ENCODE results near the gene SCYL3. TPM values are rescaled to one million over a fixed set of nuclear protein-coding genes. Genes with fewer than 3 reads are reported as not detected.

Gene SCYL3
- total RNA-seq, 1 donor: 10.1 TPM

- no peak for DNase-seq (ENCODE audit: insufficient read length, low spot score, missing footprints)
- H3K4me3 ChIP-seq (ENCODE audit: insufficient read depth, low read length): peak overlapping the region; percentile 34
- H3K27ac ChIP-seq (ENCODE audit: low read depth, low read length): peak overlapping the region; percentile 33
- peaks cover 14% of the 10 kb centered on the region for H3K4me1 ChIP-seq (ENCODE audit: insufficient read depth, low read length)
- no peak overlapping the region for H2AFZ ChIP-seq (ENCODE audit: low read length)
- no peaks in the 10 kb centered on the region for H4K20me1 ChIP-seq (ENCODE audit: insufficient read depth, low read length)
- no peak for TF ChIP-seq CTCF (IDR thresholded peaks at IDR 0.05; ENCODE audit: extremely low read depth, low read depth, low read length)
- no peaks in the 10 kb centered on the region for H3K9me3 ChIP-seq (ENCODE audit: low read depth, low read length)
- H3K4me2 ChIP-seq (ENCODE audit: insufficient read depth, low read length): peak overlapping the region; percentile 45
- H3K79me2 ChIP-seq (ENCODE audit: insufficient read depth, low read length): no peaks in the 10 kb centered on the region
- H3K36me3 ChIP-seq (ENCODE audit: insufficient read depth, low read length): no peaks in the 10 kb centered on the region
- H3K27me3 ChIP-seq (ENCODE audit: insufficient read depth, low read length): no peaks in the 10 kb centered on the region
Observed at GRCh38 chr1:169915150-169915549, 21.5 kb upstream of the SCYL3 start.

GRCh38 chr1:169914531-169914930 lies 20.8 kb upstream of the SCYL3 start:
- no peaks in the 10 kb centered on the region for H3K36me3 ChIP-seq (ENCODE audit: insufficient read depth, low read length)
- TF ChIP-seq CTCF (IDR thresholded peaks at IDR 0.05; ENCODE audit: extremely low read depth, low read depth, low read length): no peak
- H3K4me1 ChIP-seq (ENCODE audit: insufficient read depth, low read length): peaks cover 14% of the 10 kb centered on the region
- no peaks in the 10 kb centered on the region for H3K9me3 ChIP-seq (ENCODE audit: low read depth, low read length)
- peak overlapping the region; percentile 34 for H3K4me3 ChIP-seq (ENCODE audit: insufficient read depth, low read length)
- peak; percentile 94 for DNase-seq (ENCODE audit: insufficient read length, low spot score, missing footprints)
- no peak overlapping the region for H2AFZ ChIP-seq (ENCODE audit: low read length)
- H3K27me3 ChIP-seq (ENCODE audit: insufficient read depth, low read length): no peaks in the 10 kb centered on the region
- peak overlapping the region; percentile 33 for H3K27ac ChIP-seq (ENCODE audit: low read depth, low read length)
- no peaks in the 10 kb centered on the region for H3K79me2 ChIP-seq (ENCODE audit: insufficient read depth, low read length)
- peak overlapping the region; percentile 45 for H3K4me2 ChIP-seq (ENCODE audit: insufficient read depth, low read length)
- H4K20me1 ChIP-seq (ENCODE audit: insufficient read depth, low read length): no peaks in the 10 kb centered on the region

- no peak overlapping the region for H3K4me2 ChIP-seq (ENCODE audit: insufficient read depth, low read length)
Observed at GRCh38 chr1:169909499-169909898, 15.8 kb upstream of the SCYL3 start.

GRCh38 chr1:169906938-169907337 lies 13.2 kb upstream of the SCYL3 start:
- Histone ChIP-seq H3K36me3 (ENCODE audit: insufficient read depth, low read length) (no peaks in the 10 kb centered on the region), H3K27ac (ENCODE audit: low read depth, low read length) (no peak overlapping the region), H3K4me2 (ENCODE audit: insufficient read depth, low read length) (no peak overlapping the region), H3K27me3 (ENCODE audit: insufficient read depth, low read length) (peaks cover 3% of the 10 kb centered on the region), H3K9me3 (ENCODE audit: low read depth, low read length) (no peaks in the 10 kb centered on the region), H2AFZ (ENCODE audit: low read length) (no peak overlapping the region), H4K20me1 (ENCODE audit: insufficient read depth, low read length) (no peaks in the 10 kb centered on the region), H3K4me1 (ENCODE audit: insufficient read depth, low read length) (no peaks in the 10 kb centered on the region), H3K4me3 (ENCODE audit: insufficient read depth, low read length) (no peak overlapping the region), H3K79me2 (ENCODE audit: insufficient read depth, low read length) (no peaks in the 10 kb centered on the region)
- DNase-seq (ENCODE audit: insufficient read length, low spot score, missing footprints): peak; percentile 43
- TF ChIP-seq CTCF (IDR thresholded peaks at IDR 0.05; ENCODE audit: extremely low read depth, low read depth, low read length): no peak

More at GRCh38 chr1:169909499-169909898, 15.8 kb upstream of the SCYL3 start:
- H3K27me3 ChIP-seq (ENCODE audit: insufficient read depth, low read length): no peaks in the 10 kb centered on the region
- peaks cover 6% of the 10 kb centered on the region for H3K4me1 ChIP-seq (ENCODE audit: insufficient read depth, low read length)
- H3K27ac ChIP-seq (ENCODE audit: low read depth, low read length): no peak overlapping the region
- TF ChIP-seq CTCF (IDR thresholded peaks at IDR 0.05; ENCODE audit: extremely low read depth, low read depth, low read length): no peak
- DNase-seq (ENCODE audit: insufficient read length, low spot score, missing footprints): peak; percentile 68
- H4K20me1 ChIP-seq (ENCODE audit: insufficient read depth, low read length): no peaks in the 10 kb centered on the region
- no peaks in the 10 kb centered on the region for H3K9me3 ChIP-seq (ENCODE audit: low read depth, low read length)
- H2AFZ ChIP-seq (ENCODE audit: low read length): no peak overlapping the region
- no peaks in the 10 kb centered on the region for H3K79me2 ChIP-seq (ENCODE audit: insufficient read depth, low read length)
- H3K36me3 ChIP-seq (ENCODE audit: insufficient read depth, low read length): no peaks in the 10 kb centered on the region
- no peak overlapping the region for H3K4me3 ChIP-seq (ENCODE audit: insufficient read depth, low read length)

Measured in osteoblast (primary cell).